Breast epithelium (tissue), 4 donors: Measurements from ENCODE around the gene COPS6. TPM values are rescaled to one million over a fixed set of nuclear protein-coding genes. Genes with fewer than 3 reads are reported as not detected.
"Not testable (repeated sequence)": the region's sequence is repeated elsewhere in the genome, so short reads cannot be mapped to it uniquely, and the experiment has no call there.

Experiments
- DNase-seq, 2 donors: peaks; one replicate each; pipeline ENCODE4 v3.0.0-alpha.2; 2019; ENCODE audit warnings: low spot score in 2 of 2
- H3K27ac ChIP-seq, 2 donors: fragments of 200-600 bp; sonication (generic) in 1 of 2; one replicate each; pipeline ENCODE4 v1.5.1; 2016 to 2019; ENCODE audit warnings: mild to moderate bottlenecking in 1 of 2
- H3K27me3 ChIP-seq, 2 donors: fragments of 200-600 bp; sonication (generic) in 1 of 2; one replicate each; pipeline versions ENCODE4 v1.5.1 to v1.6.0; 2017 to 2019; ENCODE audit warnings: control low read depth in 1 of 2, mild to moderate bottlenecking in 1 of 2
- H3K36me3 ChIP-seq: fragments of 200-600 bp; one replicate; pipeline ENCODE4 v1.5.1; 2019
- H3K4me1 ChIP-seq, 2 donors: fragments of 200-600 bp; sonication (generic); one replicate each; pipeline ENCODE4 v1.5.1; 2016 to 2019; ENCODE audit warnings: control low read depth in 1 of 2
- H3K4me3 ChIP-seq, 3 donors: fragments of 200-600 bp; sonication (generic); 1 replicate in 2 of 3; 2 replicates in 1 of 3; pipeline ENCODE4 v1.5.1; 2016 to 2019; ENCODE audit warnings: mild to moderate bottlenecking in 3 of 3, moderate library complexity in 2 of 3
- H3K9me3 ChIP-seq, 2 donors: fragments of 200-600 bp; sonication (generic) in 1 of 2; one replicate each; pipeline ENCODE4 v1.5.1; 2016 to 2019; ENCODE audit warnings: control low read depth in 1 of 2
- POLR2A ChIP-seq: fragments of 450-650 bp; IDR thresholded peaks from one replicate; pipeline ENCODE4 v1.6.1; 2016; ENCODE audit warnings: antibody characterized with exemption, mild to moderate bottlenecking, moderate library complexity
- POLR2AphosphoS5 ChIP-seq, 3 donors: sonication (generic); formaldehyde crosslinking; IDR thresholded peaks; one replicate each; pipeline ENCODE4 v1.6.1; 2017; ENCODE audit warnings: antibody characterized with exemption in 3 of 3
- intact Hi-C: fragments of 100-400 bp; cut with DNase I; formaldehyde crosslinking; loops from one replicate; pipeline ENCODE4 v1.15.1; 2023; ENCODE audit warnings: low total_unique reads
- total RNA-seq, 3 donors: library from RNA; depleted of rRNA; stranded (reverse); fragments of >200 nt; gene quantifications; one replicate each; pipeline ENCODE4 v1.1.0, GENCODE V29; 2016
- TF ChIP-seq, protein P1 (sequence below), 3 donors: fragments of 450-650 bp; IDR thresholded peaks; one replicate each; pipeline ENCODE4 v1.5.1; 2016 to 2017; ENCODE audit warnings: antibody characterized with exemption in 3 of 3, mild to moderate bottlenecking in 3 of 3, moderate library complexity in 3 of 3

Gene COPS6
- total RNA-seq, 3 donors from 2014 or later: 40.8 to 73.4 (median 49.6) TPM

DNA sequence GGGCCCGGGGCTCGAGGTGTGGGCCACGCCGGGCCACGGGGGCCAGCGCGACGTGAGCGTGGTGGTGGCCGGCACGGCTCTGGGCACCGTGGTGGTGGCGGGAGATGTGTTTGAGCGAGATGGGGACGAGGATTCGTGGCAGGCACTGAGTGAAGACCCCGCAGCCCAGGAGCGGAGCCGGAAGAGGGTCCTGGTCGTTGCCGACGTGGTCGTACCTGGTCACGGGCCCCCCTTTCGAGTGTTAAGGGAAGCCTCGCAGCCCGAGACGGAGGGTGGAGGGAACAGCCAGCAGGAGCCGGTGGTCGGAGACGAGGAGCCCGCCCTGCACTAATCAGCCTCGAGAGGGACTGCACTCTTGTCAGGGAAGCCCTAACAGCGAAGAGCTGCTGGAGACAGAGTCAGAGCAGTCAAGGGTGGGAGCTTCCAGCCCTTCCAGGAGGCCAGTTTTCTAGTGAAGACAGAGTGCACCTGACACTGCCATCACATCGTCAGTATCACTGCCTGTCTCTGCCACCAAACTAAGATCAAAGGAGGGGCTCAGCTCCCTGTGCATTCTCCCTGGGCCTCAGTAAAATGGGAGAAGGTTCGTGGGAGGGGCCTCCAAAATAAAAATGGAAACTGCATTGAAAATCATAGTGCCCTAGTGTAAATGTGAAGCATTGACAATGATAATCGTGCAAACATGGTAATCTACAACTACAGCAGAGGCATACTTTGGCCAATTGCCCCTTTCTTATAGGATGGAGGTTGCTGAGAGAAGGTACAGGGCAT is 39.3 kb downstream of the COPS6 start:
- intact Hi-C loops: no loop called here
- Histone ChIP-seq H3K36me3 (no peaks in the 10 kb centered on the region), H3K27ac (peak overlapping the region; percentile 98 to 99), H3K27me3 (no peaks in the 10 kb centered on the region), H3K4me3 (peak overlapping the region; percentile 88 to 94 (median 90)), H3K9me3 (no peaks in the 10 kb centered on the region), H3K4me1 (no peaks in the 10 kb centered on the region)
- TF ChIP-seq, protein P1, sequence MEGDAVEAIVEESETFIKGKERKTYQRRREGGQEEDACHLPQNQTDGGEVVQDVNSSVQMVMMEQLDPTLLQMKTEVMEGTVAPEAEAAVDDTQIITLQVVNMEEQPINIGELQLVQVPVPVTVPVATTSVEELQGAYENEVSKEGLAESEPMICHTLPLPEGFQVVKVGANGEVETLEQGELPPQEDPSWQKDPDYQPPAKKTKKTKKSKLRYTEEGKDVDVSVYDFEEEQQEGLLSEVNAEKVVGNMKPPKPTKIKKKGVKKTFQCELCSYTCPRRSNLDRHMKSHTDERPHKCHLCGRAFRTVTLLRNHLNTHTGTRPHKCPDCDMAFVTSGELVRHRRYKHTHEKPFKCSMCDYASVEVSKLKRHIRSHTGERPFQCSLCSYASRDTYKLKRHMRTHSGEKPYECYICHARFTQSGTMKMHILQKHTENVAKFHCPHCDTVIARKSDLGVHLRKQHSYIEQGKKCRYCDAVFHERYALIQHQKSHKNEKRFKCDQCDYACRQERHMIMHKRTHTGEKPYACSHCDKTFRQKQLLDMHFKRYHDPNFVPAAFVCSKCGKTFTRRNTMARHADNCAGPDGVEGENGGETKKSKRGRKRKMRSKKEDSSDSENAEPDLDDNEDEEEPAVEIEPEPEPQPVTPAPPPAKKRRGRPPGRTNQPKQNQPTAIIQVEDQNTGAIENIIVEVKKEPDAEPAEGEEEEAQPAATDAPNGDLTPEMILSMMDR (IDR thresholded peaks at IDR 0.05): no peak
- no peak for TF ChIP-seq POLR2AphosphoS5 (IDR thresholded peaks at IDR 0.05)
- TF ChIP-seq POLR2A: no peak
- no peak for DNase-seq

DNA sequence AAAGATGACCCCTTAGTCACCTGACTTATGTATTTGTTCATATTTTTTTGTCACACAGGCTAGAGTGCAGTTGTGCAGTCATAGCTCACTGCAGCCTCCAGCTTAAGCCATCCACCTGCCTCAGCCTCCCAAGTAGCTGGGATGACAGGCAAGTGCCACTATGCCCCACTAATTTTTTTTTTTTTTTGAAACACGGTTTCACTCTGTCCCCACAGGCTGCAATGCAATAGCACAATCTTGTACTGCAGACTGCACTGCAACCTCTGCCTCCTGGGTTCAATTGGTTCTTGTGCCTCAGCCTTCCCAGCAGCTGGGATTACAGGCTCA is 39.8 kb downstream of the COPS6 start:
- TF ChIP-seq, protein P1 (IDR thresholded peaks at IDR 0.05): no peak
- no peak for TF ChIP-seq POLR2A
- TF ChIP-seq POLR2AphosphoS5 (IDR thresholded peaks at IDR 0.05): no peak
- Histone ChIP-seq H3K27ac (no peak overlapping the region), H3K4me3 (peak overlapping the region in 1 of 3 donors; percentile 94), H3K36me3 (no peaks in the 10 kb centered on the region), H3K27me3 (no peaks in the 10 kb centered on the region), H3K9me3 (no peaks in the 10 kb centered on the region), H3K4me1 (no peaks in the 10 kb centered on the region)
- intact Hi-C loops: no loop called here
- no peak for DNase-seq

DNA sequence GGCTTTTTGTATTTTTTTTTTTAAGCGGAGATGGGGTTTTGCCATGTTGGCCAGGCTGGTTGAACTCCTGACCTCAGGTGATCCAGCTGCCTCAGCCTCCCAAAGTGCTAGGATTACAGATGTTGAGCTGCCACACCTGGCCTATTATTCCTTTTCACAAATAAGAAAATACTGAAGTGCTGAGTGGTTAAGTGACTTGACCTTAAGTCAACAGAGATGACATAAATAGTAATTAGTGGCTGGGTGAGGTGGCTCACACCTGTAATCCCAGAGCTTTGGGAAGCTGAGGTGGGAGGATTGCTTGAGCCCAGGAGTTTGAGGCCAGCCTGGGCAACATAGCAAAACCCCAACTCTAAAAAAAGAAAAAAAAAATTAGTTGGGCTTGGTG is 41.4 kb downstream of the COPS6 start:
- intact Hi-C loops, DNase-seq, H3K9me3 ChIP-seq, H3K36me3 ChIP-seq, H3K4me1 ChIP-seq, H3K27ac ChIP-seq, H3K27me3 ChIP-seq, H3K4me3 ChIP-seq: not testable (repeated sequence)

DNA sequence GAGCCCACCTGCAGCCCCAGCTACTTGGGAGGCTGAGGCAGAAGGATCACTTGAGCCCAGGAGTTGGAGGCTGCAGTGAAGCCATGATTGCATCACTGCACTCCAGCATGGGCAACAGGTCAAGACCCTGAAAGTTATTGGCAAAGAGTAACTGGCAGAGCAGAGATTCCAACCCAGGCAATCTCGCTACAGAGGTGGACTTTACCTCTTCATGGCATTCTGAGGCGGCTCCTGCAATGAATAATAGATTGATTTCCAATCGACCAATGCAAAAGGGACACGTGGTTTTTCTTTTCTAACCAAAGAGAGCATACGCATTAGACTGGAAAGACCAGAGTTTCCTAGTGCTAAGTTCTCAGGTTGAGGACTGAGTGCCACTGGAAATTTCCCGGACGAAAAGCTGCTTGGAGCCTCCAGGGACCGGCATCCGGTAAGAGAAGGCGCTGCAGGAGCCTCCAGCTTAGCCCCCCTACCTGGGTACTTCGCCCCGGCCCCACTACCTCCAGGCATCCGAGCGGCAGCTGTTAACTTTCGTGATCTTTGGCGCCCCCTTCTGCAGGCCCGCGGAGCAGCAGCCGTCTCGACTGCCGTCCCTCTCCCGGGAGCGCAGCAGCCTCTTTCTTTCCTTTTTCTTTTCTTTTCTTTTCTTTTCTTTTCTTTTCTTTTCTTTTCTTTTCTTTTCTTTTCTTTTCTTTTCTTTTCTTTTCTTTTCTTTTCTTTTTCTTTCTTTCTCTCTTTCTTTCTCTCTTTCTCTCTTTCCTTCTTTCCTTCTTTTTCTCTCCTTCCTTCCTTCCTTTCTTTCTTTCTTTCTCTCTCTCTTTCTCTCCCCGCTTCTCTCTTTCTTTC is 42.1 kb downstream of the COPS6 start:
- no peaks in the 10 kb centered on the region for H3K9me3 ChIP-seq
- H3K27ac ChIP-seq: no peak overlapping the region
- intact Hi-C loops: no loop called here
- no peaks in the 10 kb centered on the region for H3K27me3 ChIP-seq
- peak overlapping the region in 2 of 3 donors; percentile 26 to 51 for H3K4me3 ChIP-seq
- no peak for TF ChIP-seq POLR2AphosphoS5 (IDR thresholded peaks at IDR 0.05)
- TF ChIP-seq, protein P1 (IDR thresholded peaks at IDR 0.05): peak; percentile 77 to 91 (median 85)
- DNase-seq: peak; percentile 52 to 83
- H3K36me3 ChIP-seq: no peaks in the 10 kb centered on the region
- no peaks in the 10 kb centered on the region for H3K4me1 ChIP-seq

DNA sequence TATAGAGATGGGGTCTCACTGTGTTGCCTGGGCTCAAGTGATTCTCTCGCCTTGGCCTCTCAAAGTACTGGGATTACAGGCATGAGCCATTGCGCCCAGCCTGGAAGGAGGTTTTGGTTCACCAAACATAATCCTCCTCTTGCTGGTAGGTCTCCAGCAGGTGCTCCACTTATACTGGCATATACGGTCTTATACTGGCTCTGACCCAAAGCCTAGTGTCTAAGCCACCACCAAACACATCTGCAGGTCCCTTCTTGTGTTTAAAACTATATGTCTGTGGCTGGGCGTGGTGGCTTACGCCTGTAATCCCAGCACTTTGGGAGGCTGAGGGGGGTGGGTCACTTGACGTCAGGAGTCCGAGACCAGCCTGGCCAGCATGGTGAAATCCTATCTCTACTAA is 43.4 kb downstream of the COPS6 start:
- intact Hi-C loops: no loop called here
- TF ChIP-seq POLR2AphosphoS5 (IDR thresholded peaks at IDR 0.05): no peak
- TF ChIP-seq POLR2A: no peak
- TF ChIP-seq, protein P1 (IDR thresholded peaks at IDR 0.05): no peak

More for the DNA sequence above, 43.4 kb downstream of the COPS6 start:
- Histone ChIP-seq H3K9me3 (no peaks in the 10 kb centered on the region), H3K27me3 (no peaks in the 10 kb centered on the region), H3K4me1 (no peaks in the 10 kb centered on the region), H3K27ac (no peak overlapping the region), H3K36me3 (no peaks in the 10 kb centered on the region), H3K4me3 (no peak overlapping the region)
- no peak for DNase-seq
